ENCODE data around the gene NGEF. TPM values are rescaled to one million over a fixed set of nuclear protein-coding genes. Genes with fewer than 3 reads are reported as not detected.

NGEF gene
- total and polyA plus RNA-seq, 2 donors (not counting 1 experiment from before 2014, with no cell fraction given): under 0.01 to 0.24 TPM

DNA sequence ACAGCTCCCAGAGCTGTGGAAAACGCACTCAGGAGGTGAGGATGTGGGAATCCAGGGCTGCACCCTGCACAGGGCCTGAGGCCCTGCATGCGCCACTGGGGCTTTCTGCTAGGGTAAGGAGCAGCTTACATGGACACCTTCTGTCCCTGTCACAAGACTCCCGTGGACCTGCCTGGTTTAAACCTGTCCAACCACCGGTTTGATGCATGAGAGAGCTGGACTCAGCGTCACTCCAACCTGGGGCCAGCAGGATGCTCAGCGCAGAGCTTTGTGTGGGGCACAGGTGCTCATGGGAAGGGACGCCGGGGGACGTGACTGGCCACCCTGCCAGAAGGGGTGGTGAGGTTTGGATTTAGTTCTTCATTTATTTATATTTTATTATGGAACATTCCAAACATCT, 118.8 kb downstream of the NGEF start:
- H3K79me2 ChIP-seq (ENCODE audit: control insufficient read depth, insufficient read depth, low read length): no peaks in the 10 kb centered on the region
- no peak overlapping the region for H3K9ac ChIP-seq (ENCODE audit: insufficient read depth, low read length)
- H3K27ac ChIP-seq (ENCODE audit: insufficient read depth, low read length): no peak overlapping the region
- peaks cover 4% of the 10 kb centered on the region for H3K4me1 ChIP-seq (ENCODE audit: control insufficient read depth, extremely low read depth, insufficient read depth, low read length)
- no peak overlapping the region for H3K4me3 ChIP-seq (replicated peaks in 1 of 4; ENCODE audit: control extremely low read depth in 1 of 4, insufficient read depth in 1 of 4, low read depth in 3 of 4, low read length in 4 of 4)
- peaks cover 2% of the 10 kb centered on the region for H3K36me3 ChIP-seq (ENCODE audit: control insufficient read depth, insufficient read depth, low read length)
- TF ChIP-seq, protein P1, sequence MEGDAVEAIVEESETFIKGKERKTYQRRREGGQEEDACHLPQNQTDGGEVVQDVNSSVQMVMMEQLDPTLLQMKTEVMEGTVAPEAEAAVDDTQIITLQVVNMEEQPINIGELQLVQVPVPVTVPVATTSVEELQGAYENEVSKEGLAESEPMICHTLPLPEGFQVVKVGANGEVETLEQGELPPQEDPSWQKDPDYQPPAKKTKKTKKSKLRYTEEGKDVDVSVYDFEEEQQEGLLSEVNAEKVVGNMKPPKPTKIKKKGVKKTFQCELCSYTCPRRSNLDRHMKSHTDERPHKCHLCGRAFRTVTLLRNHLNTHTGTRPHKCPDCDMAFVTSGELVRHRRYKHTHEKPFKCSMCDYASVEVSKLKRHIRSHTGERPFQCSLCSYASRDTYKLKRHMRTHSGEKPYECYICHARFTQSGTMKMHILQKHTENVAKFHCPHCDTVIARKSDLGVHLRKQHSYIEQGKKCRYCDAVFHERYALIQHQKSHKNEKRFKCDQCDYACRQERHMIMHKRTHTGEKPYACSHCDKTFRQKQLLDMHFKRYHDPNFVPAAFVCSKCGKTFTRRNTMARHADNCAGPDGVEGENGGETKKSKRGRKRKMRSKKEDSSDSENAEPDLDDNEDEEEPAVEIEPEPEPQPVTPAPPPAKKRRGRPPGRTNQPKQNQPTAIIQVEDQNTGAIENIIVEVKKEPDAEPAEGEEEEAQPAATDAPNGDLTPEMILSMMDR (conservative IDR thresholded peaks at IDR 0.05 in 1 of 2, IDR thresholded peaks at IDR 0.05 in 1 of 2; ENCODE audit: low read depth in 1 of 2, low read length in 2 of 2): no peak
- TF ChIP-seq EZH2 (IDR thresholded peaks at IDR 0.05; ENCODE audit: low read length, missing control alignments): no peak
- DNase-seq (ENCODE audit: low read depth in 2 of 2): no peak
- no peak overlapping the region for H2AFZ ChIP-seq (ENCODE audit: low read length)
- H3K4me2 ChIP-seq (ENCODE audit: extremely low read depth, insufficient read depth, low read length): no peak overlapping the region
- no peaks in the 10 kb centered on the region for H4K20me1 ChIP-seq (ENCODE audit: control insufficient read depth, extremely low read depth, insufficient read depth, low read length)
- H3K9me3 ChIP-seq (ENCODE audit: control insufficient read depth, insufficient read depth, low read depth, low read length): no peaks in the 10 kb centered on the region
- H3K27me3 ChIP-seq (ENCODE audit: control insufficient read depth, insufficient read depth, low read length): no peaks in the 10 kb centered on the region

DNA sequence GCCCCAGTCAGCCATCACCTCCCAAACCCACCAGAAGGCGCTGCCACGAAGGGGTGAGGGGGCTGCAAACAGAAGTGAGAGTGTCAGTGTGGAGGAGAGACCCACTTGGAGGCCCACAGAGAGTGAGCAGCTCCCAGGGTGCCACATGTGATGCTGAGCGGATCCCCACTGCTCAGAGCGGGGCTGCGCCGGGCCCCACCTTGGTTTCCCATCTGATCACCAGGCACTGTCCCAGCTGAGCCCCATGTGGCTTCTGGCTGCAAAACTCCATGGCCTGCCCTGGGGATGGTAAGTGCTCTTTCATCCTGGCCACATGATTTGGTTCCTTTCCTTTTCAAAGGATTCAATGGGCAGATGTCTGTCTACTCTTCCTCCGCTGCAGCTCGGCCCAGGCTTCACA, 119.2 kb downstream of the NGEF start:
- H4K20me1 ChIP-seq (ENCODE audit: control insufficient read depth, extremely low read depth, insufficient read depth, low read length): no peaks in the 10 kb centered on the region
- no peak overlapping the region for H2AFZ ChIP-seq (ENCODE audit: low read length)
- TF ChIP-seq, protein P1 (conservative IDR thresholded peaks at IDR 0.05 in 1 of 2, IDR thresholded peaks at IDR 0.05 in 1 of 2; ENCODE audit: low read depth in 1 of 2, low read length in 2 of 2): no peak
- TF ChIP-seq EZH2 (IDR thresholded peaks at IDR 0.05; ENCODE audit: low read length, missing control alignments): no peak
- H3K79me2 ChIP-seq (ENCODE audit: control insufficient read depth, insufficient read depth, low read length): no peaks in the 10 kb centered on the region
- no peak overlapping the region for H3K27ac ChIP-seq (ENCODE audit: insufficient read depth, low read length)
- no peaks in the 10 kb centered on the region for H3K9me3 ChIP-seq (ENCODE audit: control insufficient read depth, insufficient read depth, low read depth, low read length)
- no peak overlapping the region for H3K9ac ChIP-seq (ENCODE audit: insufficient read depth, low read length)
- no peak overlapping the region for H3K4me3 ChIP-seq (replicated peaks in 1 of 4; ENCODE audit: control extremely low read depth in 1 of 4, insufficient read depth in 1 of 4, low read depth in 3 of 4, low read length in 4 of 4)
- H3K27me3 ChIP-seq (ENCODE audit: control insufficient read depth, insufficient read depth, low read length): no peaks in the 10 kb centered on the region
- DNase-seq (ENCODE audit: low read depth in 2 of 2): no peak
- H3K4me2 ChIP-seq (ENCODE audit: extremely low read depth, insufficient read depth, low read length): no peak overlapping the region
- H3K36me3 ChIP-seq (ENCODE audit: control insufficient read depth, insufficient read depth, low read length): peaks cover 2% of the 10 kb centered on the region
- H3K4me1 ChIP-seq (ENCODE audit: control insufficient read depth, extremely low read depth, insufficient read depth, low read length): peaks cover under 1% of the 10 kb centered on the region

DNA sequence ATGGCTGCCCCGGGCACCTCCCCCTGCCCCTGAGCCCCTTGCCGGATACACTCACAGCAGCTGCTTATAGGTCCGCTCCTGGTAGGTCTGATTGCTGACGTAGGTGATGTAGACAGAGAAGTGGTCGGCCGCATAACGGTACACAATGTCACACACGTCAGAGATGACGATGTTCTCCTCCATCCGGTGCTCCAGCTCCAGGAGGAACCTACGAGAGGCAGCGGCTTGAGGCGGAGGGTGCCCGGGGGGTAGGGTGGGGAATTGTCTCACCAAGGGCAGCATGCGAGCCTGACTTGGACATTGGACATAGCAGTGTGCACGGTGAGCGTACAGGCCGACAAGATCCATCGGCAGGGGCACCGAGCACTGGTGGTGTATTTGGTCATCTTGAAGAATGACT, 120.2 kb downstream of the NGEF start:
- H3K27me3 ChIP-seq (ENCODE audit: control insufficient read depth, insufficient read depth, low read length): no peaks in the 10 kb centered on the region
- no peak overlapping the region for H3K4me2 ChIP-seq (ENCODE audit: extremely low read depth, insufficient read depth, low read length)
- H3K4me1 ChIP-seq (ENCODE audit: control insufficient read depth, extremely low read depth, insufficient read depth, low read length): no peaks in the 10 kb centered on the region
- H3K27ac ChIP-seq (ENCODE audit: insufficient read depth, low read length): no peak overlapping the region
- H3K9ac ChIP-seq (ENCODE audit: insufficient read depth, low read length): no peak overlapping the region
- DNase-seq (ENCODE audit: low read depth in 2 of 2): no peak
- H3K79me2 ChIP-seq (ENCODE audit: control insufficient read depth, insufficient read depth, low read length): no peaks in the 10 kb centered on the region
- no peaks in the 10 kb centered on the region for H3K9me3 ChIP-seq (ENCODE audit: control insufficient read depth, insufficient read depth, low read depth, low read length)
- TF ChIP-seq EZH2 (IDR thresholded peaks at IDR 0.05; ENCODE audit: low read length, missing control alignments): no peak
- TF ChIP-seq, protein P1 (conservative IDR thresholded peaks at IDR 0.05 in 1 of 2, IDR thresholded peaks at IDR 0.05 in 1 of 2; ENCODE audit: low read depth in 1 of 2, low read length in 2 of 2): no peak
- H3K36me3 ChIP-seq (ENCODE audit: control insufficient read depth, insufficient read depth, low read length): no peaks in the 10 kb centered on the region
- H4K20me1 ChIP-seq (ENCODE audit: control insufficient read depth, extremely low read depth, insufficient read depth, low read length): no peaks in the 10 kb centered on the region
- H2AFZ ChIP-seq (ENCODE audit: low read length): no peak overlapping the region
- no peak overlapping the region for H3K4me3 ChIP-seq (replicated peaks in 1 of 4; ENCODE audit: control extremely low read depth in 1 of 4, insufficient read depth in 1 of 4, low read depth in 3 of 4, low read length in 4 of 4)

All from fibroblast of lung (primary cell).